Measurements from ENCODE around the gene CREB5. TPM values are rescaled to one million over a fixed set of nuclear protein-coding genes. Genes with fewer than 3 reads are reported as not detected.

The CREB5 gene
- total and polyA plus RNA-seq, 10 donors, result 0.88 to 56.8 (median 23.5) TPM

- H3K4me3 ChIP-seq, result no peak overlapping the region
- WGBS, 5 donors, result 92 to 98% (median 96%) methylated on average over 1 of the region's 1 CpG
- H3K27me3 ChIP-seq (replicated peaks in 1 of 7), result peaks cover 0 to 4% (median 0%) of the 10 kb centered on the region in 7 donors
- no peak for DNase-seq
- TF ChIP-seq, protein P1, sequence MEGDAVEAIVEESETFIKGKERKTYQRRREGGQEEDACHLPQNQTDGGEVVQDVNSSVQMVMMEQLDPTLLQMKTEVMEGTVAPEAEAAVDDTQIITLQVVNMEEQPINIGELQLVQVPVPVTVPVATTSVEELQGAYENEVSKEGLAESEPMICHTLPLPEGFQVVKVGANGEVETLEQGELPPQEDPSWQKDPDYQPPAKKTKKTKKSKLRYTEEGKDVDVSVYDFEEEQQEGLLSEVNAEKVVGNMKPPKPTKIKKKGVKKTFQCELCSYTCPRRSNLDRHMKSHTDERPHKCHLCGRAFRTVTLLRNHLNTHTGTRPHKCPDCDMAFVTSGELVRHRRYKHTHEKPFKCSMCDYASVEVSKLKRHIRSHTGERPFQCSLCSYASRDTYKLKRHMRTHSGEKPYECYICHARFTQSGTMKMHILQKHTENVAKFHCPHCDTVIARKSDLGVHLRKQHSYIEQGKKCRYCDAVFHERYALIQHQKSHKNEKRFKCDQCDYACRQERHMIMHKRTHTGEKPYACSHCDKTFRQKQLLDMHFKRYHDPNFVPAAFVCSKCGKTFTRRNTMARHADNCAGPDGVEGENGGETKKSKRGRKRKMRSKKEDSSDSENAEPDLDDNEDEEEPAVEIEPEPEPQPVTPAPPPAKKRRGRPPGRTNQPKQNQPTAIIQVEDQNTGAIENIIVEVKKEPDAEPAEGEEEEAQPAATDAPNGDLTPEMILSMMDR (IDR thresholded peaks at IDR 0.05 in 8 of 11, conservative IDR thresholded peaks at IDR 0.05 in 3 of 11), result no peak
- no peak for TF ChIP-seq POLR2AphosphoS5 (IDR thresholded peaks at IDR 0.05)
- TF ChIP-seq POLR2A (IDR thresholded peaks at IDR 0.05), result no peak
- no peaks in the 10 kb centered on the region for H3K9me3 ChIP-seq
- H3K36me3 ChIP-seq, result no peaks in the 10 kb centered on the region
- H3K4me1 ChIP-seq, result no peaks in the 10 kb centered on the region
- no peak overlapping the region for H3K27ac ChIP-seq
- intact Hi-C loops (cut with DNase I; ENCODE audit: low total_unique reads), result no loop called here
Observed at GRCh38 chr7:28837216-28837615, 424.9 kb downstream of the CREB5 start.

DNA sequence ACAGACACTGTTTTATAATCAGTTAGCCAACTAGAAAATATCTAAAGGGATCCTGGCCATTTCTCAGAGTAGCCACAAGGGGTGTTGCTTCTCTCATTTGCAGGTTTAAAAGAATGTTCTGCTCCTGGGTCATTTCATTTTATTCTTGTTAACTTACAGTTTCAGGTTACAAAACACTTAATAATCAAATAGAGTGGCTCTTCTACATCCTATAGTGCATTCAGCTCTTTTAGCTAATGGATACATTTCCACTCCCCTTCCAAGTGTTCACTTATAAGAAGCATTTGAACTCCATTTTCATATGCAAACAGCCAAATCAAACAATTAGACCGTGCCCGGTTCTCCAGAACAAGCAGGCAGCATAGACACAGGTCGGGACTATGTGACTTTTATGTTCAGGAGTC lies 428.3 kb downstream of the CREB5 start:
- TF ChIP-seq POLR2A (IDR thresholded peaks at IDR 0.05) (no peak), POLR2AphosphoS5 (IDR thresholded peaks at IDR 0.05) (no peak)
- TF ChIP-seq, protein P1 (IDR thresholded peaks at IDR 0.05 in 8 of 11, conservative IDR thresholded peaks at IDR 0.05 in 3 of 11), result peak in 4 of 11 experiments; percentile 21 to 33 (median 24)
- intact Hi-C loops (cut with DNase I; ENCODE audit: low total_unique reads), result no loop called here
- no peak for DNase-seq
- H3K9me3 ChIP-seq, result no peaks in the 10 kb centered on the region
- H3K4me1 ChIP-seq, result no peaks in the 10 kb centered on the region
- H3K36me3 ChIP-seq, result no peaks in the 10 kb centered on the region
- peaks cover 0 to 4% (median 0%) of the 10 kb centered on the region in 7 donors for H3K27me3 ChIP-seq (replicated peaks in 1 of 7)
- H3K27ac ChIP-seq, result no peak overlapping the region
- no peak overlapping the region for H3K4me3 ChIP-seq
- WGBS, 5 donors, result 80 to 88% (median 86%) methylated on average over 3 of the region's 3 CpGs

- Histone ChIP-seq H3K27me3 (replicated peaks in 1 of 7) (peaks cover 0 to 5% (median 0%) of the 10 kb centered on the region in 7 donors), H3K4me1 (no peaks in the 10 kb centered on the region), H3K27ac (no peak overlapping the region), H3K4me3 (no peak overlapping the region), H3K36me3 (no peaks in the 10 kb centered on the region), H3K9me3 (no peaks in the 10 kb centered on the region)
- TF ChIP-seq POLR2A (IDR thresholded peaks at IDR 0.05) (no peak), POLR2AphosphoS5 (IDR thresholded peaks at IDR 0.05) (no peak)
- TF ChIP-seq, protein P1 (IDR thresholded peaks at IDR 0.05 in 8 of 11, conservative IDR thresholded peaks at IDR 0.05 in 3 of 11), result no peak
- no peak for DNase-seq
- intact Hi-C loops (cut with DNase I; ENCODE audit: low total_unique reads), result no loop called here
Observed at GRCh38 chr7:28841766-28842165, 429.4 kb downstream of the CREB5 start.

GRCh38 chr7:28842769-28843295 lies 430.5 kb downstream of the CREB5 start:
- DNase-seq, result no peak
- Histone ChIP-seq H3K9me3 (no peaks in the 10 kb centered on the region), H3K36me3 (no peaks in the 10 kb centered on the region), H3K4me1 (no peaks in the 10 kb centered on the region), H3K27me3 (replicated peaks in 1 of 7) (peaks cover 0 to 12% (median 0%) of the 10 kb centered on the region in 7 donors), H3K4me3 (no peak overlapping the region), H3K27ac (no peak overlapping the region)
- TF ChIP-seq POLR2AphosphoS5 (IDR thresholded peaks at IDR 0.05) (no peak), POLR2A (IDR thresholded peaks at IDR 0.05) (no peak)
- TF ChIP-seq, protein P1 (IDR thresholded peaks at IDR 0.05 in 8 of 11, conservative IDR thresholded peaks at IDR 0.05 in 3 of 11), result no peak
- intact Hi-C loops (cut with DNase I; ENCODE audit: low total_unique reads), result no loop called here
- 80 to 100% (median 92%) methylated on average over 1 of the region's 1 CpG for WGBS, 5 donors

All from spleen (tissue), 11 donors.